ENCODE data around the gene PHLDB3. TPM values are rescaled to one million over a fixed set of nuclear protein-coding genes. Genes with fewer than 3 reads are reported as not detected.

The PHLDB3 gene
- total RNA-seq, 4 donors from 2014 or later, result 1.5 to 9.6 (median 6.7) TPM

- Histone ChIP-seq H3K4me3 (no peak overlapping the region), H3K36me3 (peaks cover 0 to 46% of the 10 kb centered on the region in 2 donors), H3K27ac (no peak overlapping the region), H3K9me3 (no peaks in the 10 kb centered on the region), H3K4me1 (no peaks in the 10 kb centered on the region), H3K27me3 (no peaks in the 10 kb centered on the region)
- in situ Hi-C loops (cut with MboI; ENCODE audit: low sequenced_read_pairs in 4 of 4), result loop anchor here in 1 of 4 donors (25.0 kb wide), 1 partner anchor 117 kb away; the partner anchor contains the start of gene PLAUR
- TF ChIP-seq POLR2A (IDR thresholded peaks at IDR 0.05) (no peak), CTCF (IDR thresholded peaks at IDR 0.05 in 4 of 5, conservative IDR thresholded peaks at IDR 0.05 in 1 of 5) (no peak)
- intact Hi-C loops (cut with DNase I; ENCODE audit: low total_unique reads), result no loop called here
- ATAC-seq (no peak), DNase-seq (no peak)
Observed at GRCh38 chr19:43545276-43545675, 40.7 kb upstream of the PHLDB3 start.

GRCh38 chr19:43544077-43544476 is 39.5 kb upstream of the PHLDB3 start:
- TF ChIP-seq POLR2A (IDR thresholded peaks at IDR 0.05) (no peak), CTCF (IDR thresholded peaks at IDR 0.05 in 4 of 5, conservative IDR thresholded peaks at IDR 0.05 in 1 of 5) (no peak)
- no peaks in the 10 kb centered on the region for H3K9me3 ChIP-seq
- H3K4me3 ChIP-seq, result no peak overlapping the region
- H3K36me3 ChIP-seq, result peaks cover 0 to 49% of the 10 kb centered on the region in 2 donors
- in situ Hi-C loops (cut with MboI; ENCODE audit: low sequenced_read_pairs in 4 of 4) (loop anchor here in 1 of 4 donors (25.0 kb wide), 1 partner anchor 118 kb away; the partner anchor contains the start of gene PLAUR), intact Hi-C loops (cut with DNase I; ENCODE audit: low total_unique reads) (no loop called here)
- DNase-seq, result no peak
- H3K27me3 ChIP-seq, result no peaks in the 10 kb centered on the region
- no peaks in the 10 kb centered on the region for H3K4me1 ChIP-seq
- H3K27ac ChIP-seq, result no peak overlapping the region
- no peak for ATAC-seq

GRCh38 chr19:43541920-43542650 is 37.5 kb upstream of the PHLDB3 start:
- ATAC-seq (no peak), DNase-seq (no peak)
- intact Hi-C loops (cut with DNase I; ENCODE audit: low total_unique reads) (no loop called here), in situ Hi-C loops (cut with MboI; ENCODE audit: low sequenced_read_pairs in 4 of 4) (loop anchor here in 1 of 4 donors (25.0 kb wide), 1 partner anchor 120 kb away; the partner anchor contains the start of gene PLAUR)
- Histone ChIP-seq H3K27ac (no peak overlapping the region), H3K4me3 (no peak overlapping the region), H3K36me3 (peaks cover 7 to 59% of the 10 kb centered on the region in 2 donors), H3K4me1 (no peaks in the 10 kb centered on the region), H3K9me3 (no peaks in the 10 kb centered on the region), H3K27me3 (no peaks in the 10 kb centered on the region)
- TF ChIP-seq POLR2A (IDR thresholded peaks at IDR 0.05) (no peak), CTCF (IDR thresholded peaks at IDR 0.05 in 4 of 5, conservative IDR thresholded peaks at IDR 0.05 in 1 of 5) (no peak)

GRCh38 chr19:43540381-43540780 is 35.8 kb upstream of the PHLDB3 start:
- Histone ChIP-seq H3K27me3 (no peaks in the 10 kb centered on the region), H3K36me3 (peaks cover 7 to 56% of the 10 kb centered on the region in 2 donors), H3K4me3 (no peak overlapping the region), H3K9me3 (no peaks in the 10 kb centered on the region), H3K27ac (no peak overlapping the region), H3K4me1 (peaks cover 0 to 4% of the 10 kb centered on the region in 2 donors)
- intact Hi-C loops (cut with DNase I; ENCODE audit: low total_unique reads), result no loop called here
- DNase-seq, result no peak
- TF ChIP-seq CTCF (IDR thresholded peaks at IDR 0.05 in 4 of 5, conservative IDR thresholded peaks at IDR 0.05 in 1 of 5) (no peak), POLR2A (IDR thresholded peaks at IDR 0.05) (no peak)
- in situ Hi-C loops (cut with MboI; ENCODE audit: low sequenced_read_pairs in 4 of 4), result loop anchor here in 1 of 4 donors (25.0 kb wide), 1 partner anchor 122 kb away; the partner anchor contains the start of gene PLAUR
- no peak for ATAC-seq

Data from gastrocnemius medialis (tissue), 4 donors.